BE2C (cell line): ENCODE results near the gene ADGRD1.
A peak's percentile ranks its signal among the peaks of the same experiment; 100 is the strongest.

Experiments
- DNase-seq: peaks from one replicate; pipeline ENCODE4 v3.0.0-alpha.2; 2020
- H3K27me3 ChIP-seq: fragments of 250-450 bp; sonication (Bioruptor Pico); 2 replicates; pipeline ENCODE4 v1.5.1; 2020; ENCODE audit warnings: mild to moderate bottlenecking
- H3K36me3 ChIP-seq: fragments of 250-450 bp; sonication (Bioruptor Pico); 2 replicates; pipeline ENCODE4 v1.5.1; 2020; ENCODE audit warnings: mild to moderate bottlenecking
- H3K4me1 ChIP-seq: fragments of 250-450 bp; sonication (Bioruptor Pico); 2 replicates; pipeline ENCODE4 v1.5.1; 2020
- H3K4me3 ChIP-seq: 2 replicates; pipeline ENCODE4 v1.5.1; 2011; ENCODE audit warnings: low read depth, low read length
- H3K9me3 ChIP-seq: fragments of 250-450 bp; sonication (Bioruptor Pico); 2 replicates; pipeline ENCODE4 v1.5.1; 2020
- TF ChIP-seq, protein P1 (sequence below): IDR thresholded peaks from 2 replicates; pipeline ENCODE4 v1.5.1; 2012; ENCODE audit warnings: mild to moderate bottlenecking, low read depth, low read length

ADGRD1 gene

DNA sequence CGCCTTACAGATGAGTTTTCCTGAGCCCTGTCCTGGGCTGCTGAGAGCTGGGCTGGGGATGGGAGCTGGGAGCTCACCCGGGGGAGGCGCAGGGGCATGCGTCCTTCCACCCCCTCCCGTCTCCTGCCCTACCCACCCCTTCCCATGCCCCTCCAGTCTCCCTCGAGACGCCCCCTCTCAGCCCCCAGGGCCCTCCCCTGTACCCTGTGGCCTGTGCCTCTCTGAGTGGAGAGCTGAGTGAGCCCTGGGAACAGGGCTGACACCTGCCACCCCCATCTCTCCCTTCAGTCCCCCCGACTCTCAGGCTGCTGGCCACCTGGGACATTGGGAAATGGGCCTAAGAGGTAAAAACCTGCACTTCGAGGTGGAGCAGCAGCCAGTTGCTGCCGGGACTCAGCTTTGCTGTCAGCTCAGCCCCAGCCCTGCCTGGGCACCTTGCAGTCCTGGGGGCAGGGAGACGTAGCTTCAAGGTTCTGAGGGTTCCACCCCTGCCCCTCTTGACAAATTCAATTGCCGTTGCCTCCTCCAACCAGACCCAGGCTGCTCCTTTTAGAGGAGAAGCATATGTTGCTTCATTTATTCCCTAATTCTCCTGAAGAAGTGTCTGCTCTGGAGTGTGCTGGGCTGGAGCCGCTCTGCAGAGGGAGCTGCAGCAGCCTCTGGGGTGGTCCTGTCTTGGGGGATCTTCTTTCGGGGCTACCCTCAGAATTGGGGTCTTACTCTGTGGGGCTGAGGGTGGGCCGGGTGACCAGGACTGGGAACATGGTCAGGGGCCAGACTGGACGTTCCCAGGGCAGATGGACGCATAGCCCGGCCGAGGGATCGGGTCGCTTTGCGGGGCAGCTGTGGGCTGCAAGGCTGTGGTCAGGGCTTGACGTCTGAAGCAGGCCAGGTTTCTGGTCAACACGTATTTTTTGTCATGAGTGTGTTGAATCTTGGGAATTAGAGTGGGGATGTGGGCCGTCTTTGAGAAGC, 141.4 kb downstream of the ADGRD1 start:
- Histone ChIP-seq H3K4me3 (no peak overlapping the region), H3K4me1 (no peaks in the 10 kb centered on the region; the same call in 1 of the 2 replicates), H3K27me3 (0 out of 2 replicates have a peak, but pooled peaks cover 5% of the 10 kb centered on the region), H3K9me3 (no peaks in the 10 kb centered on the region), H3K36me3 (no peaks in the 10 kb centered on the region)
- peak; percentile 5 for DNase-seq
- TF ChIP-seq, protein P1, sequence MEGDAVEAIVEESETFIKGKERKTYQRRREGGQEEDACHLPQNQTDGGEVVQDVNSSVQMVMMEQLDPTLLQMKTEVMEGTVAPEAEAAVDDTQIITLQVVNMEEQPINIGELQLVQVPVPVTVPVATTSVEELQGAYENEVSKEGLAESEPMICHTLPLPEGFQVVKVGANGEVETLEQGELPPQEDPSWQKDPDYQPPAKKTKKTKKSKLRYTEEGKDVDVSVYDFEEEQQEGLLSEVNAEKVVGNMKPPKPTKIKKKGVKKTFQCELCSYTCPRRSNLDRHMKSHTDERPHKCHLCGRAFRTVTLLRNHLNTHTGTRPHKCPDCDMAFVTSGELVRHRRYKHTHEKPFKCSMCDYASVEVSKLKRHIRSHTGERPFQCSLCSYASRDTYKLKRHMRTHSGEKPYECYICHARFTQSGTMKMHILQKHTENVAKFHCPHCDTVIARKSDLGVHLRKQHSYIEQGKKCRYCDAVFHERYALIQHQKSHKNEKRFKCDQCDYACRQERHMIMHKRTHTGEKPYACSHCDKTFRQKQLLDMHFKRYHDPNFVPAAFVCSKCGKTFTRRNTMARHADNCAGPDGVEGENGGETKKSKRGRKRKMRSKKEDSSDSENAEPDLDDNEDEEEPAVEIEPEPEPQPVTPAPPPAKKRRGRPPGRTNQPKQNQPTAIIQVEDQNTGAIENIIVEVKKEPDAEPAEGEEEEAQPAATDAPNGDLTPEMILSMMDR, result no peak

DNA sequence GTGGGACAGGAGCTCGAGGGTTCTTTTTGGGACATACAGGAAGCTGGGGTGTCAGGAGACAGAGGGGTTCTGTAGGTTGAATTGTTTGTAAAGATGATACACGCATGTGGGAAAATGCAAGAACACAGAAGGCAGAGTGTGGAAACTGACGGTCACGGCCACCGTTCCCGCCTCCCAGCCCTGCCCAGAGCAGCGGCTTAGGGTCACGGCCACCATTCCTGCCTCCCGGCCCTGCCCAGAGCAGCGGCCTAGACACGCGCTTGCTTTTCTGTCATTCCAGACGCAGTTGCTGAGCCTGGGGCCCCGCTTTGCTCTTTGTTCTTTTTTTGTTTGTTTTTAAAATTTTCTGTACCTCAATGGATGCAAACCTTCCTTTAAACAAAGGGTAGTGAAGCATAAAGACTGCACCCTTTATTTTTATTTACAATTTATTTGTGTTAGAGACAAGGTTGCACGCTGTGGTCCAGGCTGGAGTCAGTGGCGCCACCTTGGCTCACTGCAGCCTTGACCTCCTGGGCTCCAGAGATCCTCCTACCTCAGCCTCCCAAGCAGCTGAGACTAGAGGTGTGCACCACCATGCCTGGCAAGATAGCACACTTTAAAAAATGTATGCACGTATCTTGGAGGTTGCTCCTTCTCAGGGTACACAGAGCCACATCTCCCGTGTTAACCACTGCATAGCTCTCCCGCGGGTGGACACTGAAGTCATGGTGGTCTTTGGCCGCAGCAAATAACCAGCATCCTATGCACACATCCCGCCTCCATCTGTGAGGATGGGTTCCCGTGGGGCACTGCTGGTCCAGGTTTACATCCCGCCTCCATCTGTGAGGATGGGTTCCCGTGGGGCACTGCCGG, 142.3 kb downstream of the ADGRD1 start:
- TF ChIP-seq, protein P1, result no peak
- DNase-seq, result peak; percentile 2
- 0 out of 2 replicates have a peak, but pooled peaks cover 5% of the 10 kb centered on the region for H3K27me3 ChIP-seq
- no peaks in the 10 kb centered on the region for H3K9me3 ChIP-seq
- no peaks in the 10 kb centered on the region; the same call in 1 of the 2 replicates for H3K4me1 ChIP-seq
- no peak overlapping the region for H3K4me3 ChIP-seq
- no peaks in the 10 kb centered on the region for H3K36me3 ChIP-seq

DNA sequence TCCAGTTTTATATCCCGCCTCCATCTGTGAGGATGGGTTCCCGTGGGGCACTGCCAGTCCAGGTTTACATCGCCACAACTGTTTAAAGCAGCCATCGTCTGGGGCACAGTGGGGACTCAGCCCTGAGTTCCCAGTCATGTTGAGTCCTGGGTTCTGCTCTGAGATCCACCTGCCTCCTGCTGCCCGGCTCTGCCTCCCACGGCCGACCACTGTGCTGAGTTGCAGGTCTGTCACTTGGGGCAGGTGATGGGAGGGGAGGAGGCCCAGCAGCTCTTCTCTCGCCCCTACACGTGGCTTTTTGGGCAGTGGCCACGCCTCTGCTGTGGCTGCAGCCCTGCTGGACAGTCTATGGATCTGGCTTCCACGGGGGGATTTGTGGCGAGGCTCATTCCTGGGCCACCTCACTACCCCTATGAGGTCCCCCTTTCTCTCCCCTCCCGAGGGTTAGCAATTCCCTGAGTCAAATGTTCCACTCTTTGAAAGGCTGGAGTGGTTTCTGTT, 143.0 kb downstream of the ADGRD1 start:
- 0 out of 2 replicates have a peak, but pooled peaks cover 5% of the 10 kb centered on the region for H3K27me3 ChIP-seq
- H3K4me3 ChIP-seq, result no peak overlapping the region
- H3K4me1 ChIP-seq, result no peaks in the 10 kb centered on the region; the same call in 1 of the 2 replicates
- peak; percentile 3 for DNase-seq
- TF ChIP-seq, protein P1, result no peak
- H3K36me3 ChIP-seq, result no peaks in the 10 kb centered on the region
- H3K9me3 ChIP-seq, result 0 out of 2 replicates have a peak, but pooled peaks cover 2% of the 10 kb centered on the region

DNA sequence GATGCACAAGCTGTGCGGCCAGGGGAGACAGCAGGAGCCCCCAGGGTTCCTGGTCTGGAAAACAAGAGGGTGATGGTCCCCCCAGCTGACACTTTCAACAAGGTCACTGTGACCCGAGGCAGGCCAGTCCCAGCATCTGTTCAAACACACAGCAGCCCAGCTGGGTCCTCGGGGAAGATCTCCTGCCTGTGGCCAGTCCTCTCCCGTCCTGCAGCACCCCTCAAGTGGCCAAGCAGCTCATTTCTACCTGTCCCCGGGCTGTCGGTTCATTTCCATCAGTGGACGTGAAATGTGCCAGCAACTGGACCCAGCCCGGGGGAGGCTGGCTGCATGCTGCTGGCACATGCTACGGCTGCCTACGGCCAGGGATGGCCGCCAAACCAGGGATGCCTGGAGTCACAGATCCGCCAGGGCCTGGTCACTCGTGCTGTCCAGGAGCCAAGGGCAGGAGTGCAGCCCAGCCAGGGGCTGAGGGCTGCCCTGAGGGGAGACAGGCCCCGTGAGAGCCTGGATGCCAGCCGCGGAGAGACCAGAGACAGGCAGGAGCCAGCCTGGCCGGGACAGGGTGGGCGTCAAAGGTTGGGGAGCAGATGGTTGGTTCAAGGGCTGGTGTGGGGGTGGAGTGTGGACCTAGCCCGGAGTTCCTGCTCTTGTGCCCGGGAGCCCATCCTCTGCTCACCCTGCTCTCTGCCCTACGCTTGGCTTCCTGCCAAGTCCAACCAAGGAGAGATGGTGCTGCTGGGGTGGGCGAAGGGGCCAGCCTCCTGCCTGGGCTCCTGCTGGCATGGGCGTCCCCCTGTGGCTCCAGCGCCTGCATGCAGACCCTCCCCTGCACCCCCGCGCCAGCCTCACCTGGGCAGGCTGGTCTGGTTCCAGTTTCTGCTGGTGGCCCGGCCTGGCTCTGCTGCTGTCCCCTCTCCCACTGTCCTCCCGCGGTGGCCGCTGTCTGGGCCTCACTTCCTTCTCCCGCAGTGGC, 143.8 kb downstream of the ADGRD1 start:
- Histone ChIP-seq H3K4me3 (no peak overlapping the region), H3K9me3 (0 out of 2 replicates have a peak, but pooled peaks cover 2% of the 10 kb centered on the region), H3K27me3 (0 out of 2 replicates have a peak, but pooled peaks cover 5% of the 10 kb centered on the region), H3K4me1 (no peaks in the 10 kb centered on the region; the same call in 1 of the 2 replicates), H3K36me3 (no peaks in the 10 kb centered on the region)
- DNase-seq, result peak; percentile 30
- TF ChIP-seq, protein P1, result no peak

DNA sequence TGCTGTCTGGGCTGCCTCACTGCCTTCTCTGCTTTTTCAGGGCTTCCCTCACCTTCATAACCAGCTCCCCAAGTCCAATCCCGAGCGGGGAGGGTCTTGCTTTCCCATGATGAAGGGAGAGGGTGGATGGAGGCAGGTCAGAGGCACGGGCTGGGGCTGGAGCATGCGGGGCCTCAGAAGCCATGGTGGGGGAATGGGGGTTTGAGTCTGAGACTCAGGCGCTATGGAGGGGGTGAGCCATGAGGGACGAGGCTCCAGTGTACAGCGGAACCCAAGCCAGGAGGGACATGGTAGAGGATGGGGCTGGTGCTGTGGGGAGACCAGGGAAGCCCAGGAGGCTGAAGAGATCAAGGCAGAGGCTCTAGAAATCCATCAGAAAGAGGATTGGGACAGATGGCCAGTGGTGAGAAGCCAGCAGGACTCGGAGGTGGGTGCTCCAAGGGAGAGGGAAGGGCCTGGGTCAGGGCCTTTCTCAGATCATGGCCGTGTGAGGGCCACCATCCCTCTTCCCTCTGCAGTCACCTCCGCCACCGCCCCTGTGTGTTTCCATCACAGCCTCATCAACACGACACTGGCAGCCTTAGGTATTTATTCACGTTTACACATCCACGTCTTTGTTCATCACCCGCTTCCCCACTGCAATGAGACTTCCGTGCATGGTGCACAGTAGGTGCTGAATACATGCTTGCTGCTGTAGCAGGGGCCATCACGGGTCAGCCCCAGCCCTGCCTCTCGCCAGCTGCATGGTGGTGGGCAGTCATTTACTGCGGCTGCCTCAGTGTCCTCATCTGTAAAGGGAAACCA, 144.7 kb downstream of the ADGRD1 start:
- Histone ChIP-seq H3K9me3 (0 out of 2 replicates have a peak, but pooled peaks cover 2% of the 10 kb centered on the region), H3K36me3 (no peaks in the 10 kb centered on the region), H3K4me3 (no peak overlapping the region), H3K4me1 (no peaks in the 10 kb centered on the region; the same call in 1 of the 2 replicates), H3K27me3 (0 out of 2 replicates have a peak, but pooled peaks cover 5% of the 10 kb centered on the region)
- TF ChIP-seq, protein P1, result no peak
- DNase-seq, result peak; percentile 1
